IMR-90 (cell line): Measurements from ENCODE around the gene DNAJB9. TPM values are rescaled to one million over a fixed set of nuclear protein-coding genes. Genes with fewer than 3 reads are reported as not detected.

Experiments
- ATAC-seq: fragments of 200-7000 bp; cut with Tn5 transposase; 2 replicates; pipeline ENCODE4 v1.9.1; 2020; ENCODE audit warnings: low read depth, mild to moderate bottlenecking, moderate library complexity
- BruUV-seq: library from RNA; stranded (reverse); fragments of 400-500 nt; replicated peaks from 2 replicates; lab custom pipeline; 2021; lab: Mats Ljungman, UMichigan
- CTCF ChIA-PET: fragments of 300-600 bp; formaldehyde crosslinking; extraction: SDS; loops from one replicate; lab custom pipeline; 2021; ENCODE audit warnings: antibody characterized with exemption; lab: Yijun Ruan, JAX
- POLR2A ChIA-PET: fragments of 300-600 bp; sonication (Branson Sonifier 250); formaldehyde crosslinking; loops from one replicate; lab custom pipeline; 2022; ENCODE audit warnings: antibody characterized with exemption; ENCODE audit not compliant: unreplicated experiment; lab: Charles Lee
- DNase-seq: peaks from one replicate; pipeline ENCODE4 v3.0.0; 2013
- H2AFZ ChIP-seq: replicated peaks from 2 replicates; pipeline ENCODE3; 2013; ENCODE audit warnings: low read length, mild to moderate bottlenecking; ENCODE audit not compliant: poor library complexity
- H2AK5ac ChIP-seq: 2 replicates; pipeline ENCODE4 v1.6.1; 2013; ENCODE audit warnings: low read depth, low read length, inconsistent platforms
- H2AK9ac ChIP-seq: replicated peaks from 2 replicates; pipeline ENCODE3; 2013; ENCODE audit warnings: mild to moderate bottlenecking, low read depth, low read length, moderate library complexity; ENCODE audit not compliant: poor library complexity
- H2BK120ac ChIP-seq: 2 replicates; pipeline ENCODE4 v1.6.1; 2013; ENCODE audit warnings: low read depth, low read length, inconsistent platforms
- H2BK15ac ChIP-seq: 3 replicates; pipeline ENCODE4 v1.6.1; 2013; ENCODE audit warnings: low read depth, low read length, inconsistent platforms
- H2BK20ac ChIP-seq: 2 replicates; pipeline ENCODE4 v1.6.1; 2013; ENCODE audit warnings: low read depth, mild to moderate bottlenecking, inconsistent platforms, low read length, moderate library complexity
- H2BK5ac ChIP-seq: 2 replicates; pipeline ENCODE4 v1.6.1; 2013; ENCODE audit warnings: mild to moderate bottlenecking, low read depth, low read length, inconsistent platforms; ENCODE audit not compliant: poor library complexity, severe bottlenecking
- H3K14ac ChIP-seq: replicated peaks from 2 replicates; pipeline ENCODE4 v1.6.1; 2013; ENCODE audit warnings: low read depth, low read length, inconsistent platforms
- H3K18ac ChIP-seq: 2 replicates; pipeline ENCODE4 v1.6.1; 2013; ENCODE audit warnings: low read depth, low read length, control low read depth
- H3K23ac ChIP-seq: 2 replicates; pipeline ENCODE4 v1.6.1; 2013; ENCODE audit warnings: low read depth, low read length, inconsistent platforms
- H3K27ac ChIP-seq: 2 replicates; pipeline ENCODE4 v1.5.1; 2013; ENCODE audit warnings: mild to moderate bottlenecking, control low read depth, low read length; ENCODE audit not compliant: insufficient read depth
- H3K27me3 ChIP-seq: 2 replicates; pipeline ENCODE4 v1.6.1; 2013; ENCODE audit warnings: low read length; ENCODE audit not compliant: control insufficient read depth, insufficient read depth
- H3K36me3 ChIP-seq: 2 replicates; pipeline ENCODE4 v1.6.1; 2013; ENCODE audit warnings: low read length, mixed read lengths; ENCODE audit not compliant: control insufficient read depth, insufficient read depth
- H3K4ac ChIP-seq: 2 replicates; pipeline ENCODE4 v1.6.1; 2013; ENCODE audit warnings: low read depth, low read length, inconsistent platforms
- H3K4me1 ChIP-seq: 2 replicates; pipeline ENCODE4 v1.6.1; 2013; ENCODE audit warnings: low read length, mixed read lengths; ENCODE audit not compliant: control insufficient read depth, insufficient read depth
- H3K4me2 ChIP-seq: 2 replicates; pipeline ENCODE4 v1.6.1; 2013; ENCODE audit warnings: low read depth, mild to moderate bottlenecking, control low read depth, low read length, moderate library complexity
- H3K4me3 ChIP-seq: 2 replicates; pipeline ENCODE4 v1.5.1; 2013; ENCODE audit warnings: low read depth, mild to moderate bottlenecking, control low read depth, low read length, moderate library complexity; ENCODE audit not compliant: insufficient read depth
- H3K56ac ChIP-seq: 2 replicates; pipeline ENCODE4 v1.6.1; 2013; ENCODE audit warnings: low read length, inconsistent platforms; ENCODE audit not compliant: insufficient read depth; ENCODE audit errors: extremely low read depth
- H3K79me1 ChIP-seq, 2 experiments: 2 replicates each; pipeline ENCODE4 v1.6.1; 2013; ENCODE audit warnings: low read length in 2 of 2, inconsistent platforms in 1 of 2, low read depth in 1 of 2
- H3K9ac ChIP-seq: 2 replicates; pipeline ENCODE4 v1.6.1; 2013; ENCODE audit warnings: low read depth, low read length, control low read depth
- H3K9me1 ChIP-seq: 2 replicates; pipeline ENCODE4 v1.6.1; 2013; ENCODE audit warnings: low read length, inconsistent platforms; ENCODE audit not compliant: insufficient read depth
- H3K9me3 ChIP-seq: 2 replicates; pipeline ENCODE4 v1.6.1; 2013; ENCODE audit warnings: low read length; ENCODE audit not compliant: control insufficient read depth, insufficient read depth
- H4K20me1 ChIP-seq: 2 replicates; pipeline ENCODE4 v1.6.1; 2013; ENCODE audit warnings: low read length, inconsistent platforms; ENCODE audit not compliant: insufficient read depth
- H4K5ac ChIP-seq: 2 replicates; pipeline ENCODE4 v1.6.1; 2013; ENCODE audit warnings: mild to moderate bottlenecking, low read depth, low read length, control low read depth
- H4K8ac ChIP-seq, 2 experiments: 2 replicates each; pipeline ENCODE4 v1.6.1; 2013; ENCODE audit warnings: low read depth in 2 of 2, low read length in 2 of 2, control low read depth in 1 of 2, inconsistent platforms in 1 of 2
- H4K91ac ChIP-seq: 2 replicates; pipeline ENCODE4 v1.6.1; 2013; ENCODE audit warnings: low read depth, low read length, inconsistent platforms; ENCODE audit not compliant: insufficient read depth
- BHLHE40 ChIP-seq: fragments of 150-350 bp; IDR thresholded peaks from 2 replicates; pipeline ENCODE4 v1.6.1; 2016; ENCODE audit warnings: mild to moderate bottlenecking, low read depth, low read length
- CTCF ChIP-seq: conservative IDR thresholded peaks from 2 replicates; pipeline ENCODE4 v1.5.1; 2012; ENCODE audit warnings: mild to moderate bottlenecking, low read depth, low read length, improper control_type of control experiment
- FOS ChIP-seq: fragments of 150-350 bp; IDR thresholded peaks from 2 replicates; pipeline ENCODE4 v1.6.1; 2016; ENCODE audit warnings: low read depth, low read length
- MAFK ChIP-seq: IDR thresholded peaks from 2 replicates; pipeline ENCODE4 v1.6.1; 2012; ENCODE audit warnings: low read depth, low read length, improper control_type of control experiment
- MAZ ChIP-seq: IDR thresholded peaks from 2 replicates; pipeline ENCODE4 v1.6.1; 2012; ENCODE audit warnings: low read depth, mild to moderate bottlenecking, low read length, improper control_type of control experiment, moderate library complexity, borderline replicate concordance
- RAD21 ChIP-seq: IDR thresholded peaks from 2 replicates; pipeline ENCODE4 v1.6.1; 2012; ENCODE audit warnings: low read length, improper control_type of control experiment
- RCOR1 ChIP-seq: IDR thresholded peaks from 2 replicates; pipeline ENCODE4 v1.6.1; 2012; ENCODE audit warnings: mild to moderate bottlenecking, low read length, improper control_type of control experiment; ENCODE audit not compliant: insufficient replicate concordance
- USF2 ChIP-seq: fragments of 150-350 bp; IDR thresholded peaks from 2 replicates; pipeline ENCODE4 v1.6.1; 2017; ENCODE audit warnings: mild to moderate bottlenecking, antibody characterized with exemption, low read length, low read depth
- WGBS, 2 experiments: methylation state at CpG; one replicate each; pipeline versions ENCODE4 v1.1.5 to v1.1.7; 2013; ENCODE audit warnings: missing lambda C conversion rate in 2 of 2; ENCODE audit not compliant: insufficient read length in 1 of 2; ENCODE audit errors: extremely low coverage in 2 of 2; 5-methylcytosine and 5-hydroxymethylcytosine counted together
- dilution Hi-C: fragments of 300-500 bp; cut with HindIII; formaldehyde crosslinking; loops from one replicate; pipeline ENCODE4 v1.14.3; 2018; ENCODE audit warnings: low sequenced_read_pairs; ENCODE audit not compliant: unreplicated experiment
- in situ Hi-C: fragments of 300-500 bp; cut with MboI; formaldehyde crosslinking; loops from 3 replicates; pipeline ENCODE4 v1.14.3; 2019; ENCODE audit warnings: low sequenced_read_pairs, inconsistent platforms, mixed read lengths
- intact Hi-C: fragments of 100-400 bp; cut with micrococcal nuclease; formaldehyde crosslinking; loops from 2 replicates; pipeline ENCODE4 v1.10.0; 2022
- polyA plus RNA-seq, 3 experiments: library from polyadenylated mRNA; depleted of rRNA; stranded (reverse); fragments of >200 nt; gene quantifications; 2 replicates each; pipeline ENCODE4 v1.2.3, GENCODE V29; 2012; ENCODE audit warnings: low replicate concordance in 1 of 3
- total RNA-seq: library from RNA; depleted of rRNA; stranded (reverse); fragments of >200 nt; gene quantifications from 2 replicates; pipeline ENCODE4 v1.2.3, GENCODE V29; 2012

DNAJB9 gene
- total and polyA plus RNA-seq, 2 of the 4 experiments (the other 2 are of a cell fraction), result 3.8 to 44.6 TPM

- Histone ChIP-seq H2AK5ac (no peak overlapping the region), H4K91ac (no peak overlapping the region), H3K9ac (no peak overlapping the region), H4K5ac (no peak overlapping the region), H3K4me2 (no peak overlapping the region), H2AK9ac (no peak overlapping the region), H2BK120ac (no peak overlapping the region), H3K36me3 (0 out of 2 replicates have a peak, but pooled peaks cover 2% of the 10 kb centered on the region), H4K8ac (no peak overlapping the region), H4K20me1 (no peaks in the 10 kb centered on the region), H3K27ac (no peak overlapping the region), H3K79me1 (no peaks in the 10 kb centered on the region), H3K4me3 (no peak overlapping the region), H2AFZ (no peak overlapping the region), H2BK5ac (no peak overlapping the region), H3K9me3 (peaks cover 3% of the 10 kb centered on the region; the same call in 1 of the 2 replicates), H2BK20ac (no peak overlapping the region), H3K27me3 (no peaks in the 10 kb centered on the region), H3K9me1 (no peaks in the 10 kb centered on the region), H2BK15ac (no peak overlapping the region), H3K4ac (no peak overlapping the region), H3K18ac (no peak overlapping the region), H3K56ac (no peak overlapping the region), H3K14ac (no peak overlapping the region), H3K4me1 (no peaks in the 10 kb centered on the region), H3K23ac (no peak overlapping the region)
- intact Hi-C loops, result no loop called here
- POLR2A ChIA-PET, result no interaction called here
- TF ChIP-seq USF2 (no peak), RAD21 (no peak), CTCF (no peak), MAFK (no peak), RCOR1 (no peak), FOS (no peak), MAZ (no peak), BHLHE40 (no peak)
- dilution Hi-C loops, result no loop called here
- DNase-seq (no peak), ATAC-seq (peak; percentile 71)
- no CpG with 5 or more reads among the region's 4 CpGs for WGBS, 2 experiments
- no TSS peak for BruUV-seq
- in situ Hi-C loops, result no loop called here
- CTCF ChIA-PET, result no interaction called here
Measured at GRCh38 chr7:108581655-108582491, 12.2 kb downstream of the DNAJB9 start.
